Thoracic aorta (tissue), 2 donors: ENCODE data around the gene TREM2. TPM values are rescaled to one million over a fixed set of nuclear protein-coding genes. Genes with fewer than 3 reads are reported as not detected.

ENCODE experiments used
- ATAC-seq: fragments of 150-250 bp; one replicate; pipeline ENCODE4 v1.8.0; 2017; ENCODE audit warnings: low read depth; ENCODE audit not compliant: insufficient number of reproducible peaks, low FRiP score
- DNase-seq: peaks from one replicate; pipeline ENCODE4 v3.0.0-alpha.2; 2020; ENCODE audit warnings: low spot score
- H3K27ac ChIP-seq, 2 donors: fragments of 200-600 bp; sonication (generic); 1 replicate in 1 of 2; 2 replicates in 1 of 2; pipeline ENCODE4 v1.5.1; 2016; ENCODE audit warnings: mild to moderate bottlenecking in 2 of 2, moderate library complexity in 2 of 2
- H3K27me3 ChIP-seq: fragments of 200-600 bp; sonication (generic); replicated peaks from 2 replicates; pipeline ENCODE4 v1.6.0; 2016; ENCODE audit warnings: mild to moderate bottlenecking; ENCODE audit not compliant: insufficient read depth
- H3K36me3 ChIP-seq: fragments of 200-600 bp; sonication (generic); one replicate; pipeline ENCODE4 v1.5.1; 2016
- H3K4me1 ChIP-seq, 2 donors: fragments of 200-600 bp; sonication (generic); 1 replicate in 1 of 2; 2 replicates in 1 of 2; pipeline versions ENCODE4 v1.5.1 to v1.6.0; 2016; ENCODE audit warnings: low read depth in 2 of 2, mild to moderate bottlenecking in 1 of 2; ENCODE audit not compliant: control insufficient read depth in 1 of 2
- H3K4me3 ChIP-seq: fragments of 200-600 bp; sonication (generic); 2 replicates; pipeline ENCODE4 v1.5.1; 2016; ENCODE audit warnings: mild to moderate bottlenecking
- H3K9me3 ChIP-seq: fragments of 200-600 bp; sonication (generic); 2 replicates; pipeline ENCODE4 v1.5.1; 2016
- CTCF ChIP-seq: fragments of 200-600 bp; sonication (generic); IDR thresholded peaks from one replicate; pipeline ENCODE4 v1.5.1; 2019; ENCODE audit warnings: antibody characterized with exemption
- total RNA-seq, 2 donors: library from RNA; depleted of rRNA; stranded (reverse); fragments of >200 nt; gene quantifications; one replicate each; pipeline versions ENCODE4 v1.1.0 to v1.2.3, GENCODE V29; 2016

TREM2 gene
- total RNA-seq, 2 donors from 2014 or later, result 9.8 to 16.5 TPM

- H3K27ac ChIP-seq, result no peak overlapping the region
- ATAC-seq (no peak), DNase-seq (no peak)
- no peaks in the 10 kb centered on the region for H3K27me3 ChIP-seq
- no peaks in the 10 kb centered on the region for H3K9me3 ChIP-seq
- no peaks in the 10 kb centered on the region for H3K4me1 ChIP-seq
- TF ChIP-seq CTCF, result no peak
- no peaks in the 10 kb centered on the region for H3K36me3 ChIP-seq
- H3K4me3 ChIP-seq, result no peak overlapping the region
Observed at GRCh38 chr6:41159415-41160082, 3.4 kb downstream of the TREM2 start.

GRCh38 chr6:41157323-41157722, 5.6 kb downstream of the TREM2 start:
- Histone ChIP-seq H3K4me1 (no peaks in the 10 kb centered on the region), H3K27ac (no peak overlapping the region), H3K27me3 (no peaks in the 10 kb centered on the region), H3K9me3 (no peaks in the 10 kb centered on the region), H3K36me3 (no peaks in the 10 kb centered on the region), H3K4me3 (no peak overlapping the region)
- TF ChIP-seq CTCF, result no peak
- ATAC-seq, result no peak
- DNase-seq, result no peak

- no peaks in the 10 kb centered on the region for H3K27me3 ChIP-seq
- no peak overlapping the region for H3K27ac ChIP-seq
- no peaks in the 10 kb centered on the region for H3K4me1 ChIP-seq
- no peaks in the 10 kb centered on the region for H3K36me3 ChIP-seq
- no peaks in the 10 kb centered on the region for H3K9me3 ChIP-seq
- H3K4me3 ChIP-seq, result no peak overlapping the region
- DNase-seq (no peak), ATAC-seq (no peak)
- TF ChIP-seq CTCF, result no peak
Observed at GRCh38 chr6:41156771-41157170, 6.1 kb downstream of the TREM2 start.

GRCh38 chr6:41156001-41156400, 6.9 kb downstream of the TREM2 start:
- no peak for DNase-seq
- Histone ChIP-seq H3K4me3 (no peak overlapping the region), H3K27ac (no peak overlapping the region), H3K27me3 (no peaks in the 10 kb centered on the region), H3K9me3 (no peaks in the 10 kb centered on the region), H3K36me3 (no peaks in the 10 kb centered on the region), H3K4me1 (no peaks in the 10 kb centered on the region)
- no peak for ATAC-seq
- TF ChIP-seq CTCF, result no peak

GRCh38 chr6:41155132-41155805, 7.6 kb downstream of the TREM2 start:
- Histone ChIP-seq H3K9me3 (no peaks in the 10 kb centered on the region), H3K36me3 (peaks cover 2% of the 10 kb centered on the region)

More at GRCh38 chr6:41155132-41155805, 7.6 kb downstream of the TREM2 start:
- no peaks in the 10 kb centered on the region for H3K27me3 ChIP-seq
- no peaks in the 10 kb centered on the region for H3K4me1 ChIP-seq
- TF ChIP-seq CTCF, result no peak
- H3K4me3 ChIP-seq, result no peak overlapping the region
- no peak for DNase-seq
- H3K27ac ChIP-seq, result no peak overlapping the region
- ATAC-seq, result no peak
